GM18861 (cell line): ENCODE results near the gene FHAD1.

ENCODE experiments used
- ATAC-seq: cut with Tn5 transposase; IDR thresholded peaks from one replicate; pipeline ENCODE4 v1.9.1; 2021; ENCODE audit not compliant: unreplicated experiment

The FHAD1 gene

GRCh38 chr1:15324869-15325335 is 77.9 kb downstream of the FHAD1 start:
- no peak for ATAC-seq

GRCh38 chr1:15325375-15326085 is 78.5 kb downstream of the FHAD1 start:
- no peak for ATAC-seq

GRCh38 chr1:15326691-15327588 is 79.9 kb downstream of the FHAD1 start:
- no peak for ATAC-seq

GRCh38 chr1:15328351-15329103 is 81.5 kb downstream of the FHAD1 start:
- no peak for ATAC-seq

- no peak for ATAC-seq
These were observed 82.2 kb downstream of the FHAD1 start for GRCh38 chr1:15329104-15329820.

GRCh38 chr1:15330028-15330427 is 83.0 kb downstream of the FHAD1 start:
- no peak for ATAC-seq

GRCh38 chr1:15331180-15331579 is 84.2 kb downstream of the FHAD1 start:
- ATAC-seq = no peak

GRCh38 chr1:15331734-15332133 is 84.7 kb downstream of the FHAD1 start:
- no peak for ATAC-seq

- ATAC-seq = no peak
These were observed 85.5 kb downstream of the FHAD1 start for GRCh38 chr1:15332525-15332924.

GRCh38 chr1:15332952-15333715 is 86.1 kb downstream of the FHAD1 start:
- no peak for ATAC-seq

- no peak for ATAC-seq
These were observed 88.0 kb downstream of the FHAD1 start for GRCh38 chr1:15334995-15335394.

- ATAC-seq = no peak
These were observed 89.8 kb downstream of the FHAD1 start for GRCh38 chr1:15336866-15337265.

- no peak for ATAC-seq
These were observed 90.8 kb downstream of the FHAD1 start for GRCh38 chr1:15337656-15338402.

GRCh38 chr1:15339570-15339969 is 92.5 kb downstream of the FHAD1 start:
- no peak for ATAC-seq

- no peak for ATAC-seq
These were observed 94.2 kb downstream of the FHAD1 start for GRCh38 chr1:15341228-15341627.

- ATAC-seq = no peak
These were observed 94.8 kb downstream of the FHAD1 start for GRCh38 chr1:15341634-15342407.

- ATAC-seq = no peak
These were observed 95.5 kb downstream of the FHAD1 start for GRCh38 chr1:15342408-15342967.

GRCh38 chr1:15343099-15343498 is 96.1 kb downstream of the FHAD1 start:
- ATAC-seq = no peak
